Neural cell (in vitro differentiated cells): ENCODE measurements around the gene CHD6. TPM values are rescaled to one million over a fixed set of nuclear protein-coding genes. Genes with fewer than 3 reads are reported as not detected.

Experiments
- H2AFZ ChIP-seq: fragments of 200-600, 300-800 bp; sonication (generic), shearing (Covaris generic); 2 replicates; pipeline ENCODE4 v1.6.0; 2014; ENCODE audit warnings: low read depth, mild to moderate bottlenecking, antibody characterized with exemption, low read length, moderate library complexity
- H3F3A ChIP-seq: fragments of 200-600 bp; shearing (Covaris generic); 2 replicates; pipeline ENCODE4 v1.6.1; 2016; ENCODE audit warnings: mild to moderate bottlenecking, moderate library complexity, mixed read lengths, antibody characterized with exemption, low read length; ENCODE audit not compliant: insufficient read depth, poor library complexity, severe bottlenecking
- H3K27ac ChIP-seq: fragments of 200-600, 300-800 bp; sonication (generic), shearing (Covaris generic); 2 replicates; pipeline ENCODE4 v1.5.1; 2014; ENCODE audit warnings: mild to moderate bottlenecking, low read length, moderate library complexity
- H3K27me3 ChIP-seq: fragments of 300-800, 200-600 bp; sonication (generic), shearing (Covaris generic); 2 replicates; pipeline ENCODE4 v1.6.0; 2014; ENCODE audit warnings: mild to moderate bottlenecking, low read depth, low read length, moderate library complexity; ENCODE audit not compliant: insufficient read depth
- H3K36me3 ChIP-seq: fragments of 300-800, 200-600 bp; sonication (generic), shearing (Covaris generic); 2 replicates; pipeline ENCODE4 v1.5.1; 2014; ENCODE audit warnings: mild to moderate bottlenecking, antibody characterized with exemption, low read length, moderate library complexity; ENCODE audit not compliant: insufficient read depth
- H3K4me2 ChIP-seq: fragments of 300-800, 200-600 bp; sonication (generic), shearing (Covaris generic); 2 replicates; pipeline ENCODE4 v1.6.0; 2014; ENCODE audit warnings: mild to moderate bottlenecking, low read length
- H3K4me3 ChIP-seq: fragments of 300-800, 200-600 bp; sonication (generic), shearing (Covaris generic); 2 replicates; pipeline ENCODE4 v1.5.1; 2014; ENCODE audit warnings: mild to moderate bottlenecking, low read length, moderate library complexity
- H3K79me2 ChIP-seq: fragments of 200-600 bp; shearing (Covaris generic); replicated peaks from 2 replicates; pipeline ENCODE4 v1.6.0; 2014; ENCODE audit warnings: mild to moderate bottlenecking, low read length, moderate library complexity; ENCODE audit not compliant: insufficient read depth
- H3K9ac ChIP-seq: fragments of 300-800, 200-600 bp; sonication (generic), shearing (Covaris generic); 2 replicates; pipeline ENCODE4 v1.6.1; 2016; ENCODE audit warnings: mild to moderate bottlenecking, low read length, mixed read lengths
- H3K9me2 ChIP-seq: fragments of 200-600 bp; shearing (Covaris generic); 2 replicates; pipeline ENCODE4 v1.6.1; 2016; ENCODE audit warnings: mild to moderate bottlenecking, low read length, mixed read lengths; ENCODE audit not compliant: insufficient read depth
- H3K9me3 ChIP-seq: fragments of 200-600, 300-800 bp; sonication (generic), shearing (Covaris generic); 2 replicates; pipeline ENCODE4 v1.6.1; 2016; ENCODE audit warnings: mild to moderate bottlenecking, mixed run types, low read length, moderate library complexity, mixed read lengths
- H4K20me1 ChIP-seq: fragments of 200-600 bp; shearing (Covaris generic); 2 replicates; pipeline ENCODE4 v1.6.1; 2016; ENCODE audit warnings: mild to moderate bottlenecking, mixed run types; ENCODE audit not compliant: insufficient read depth
- EP300 ChIP-seq: fragments of 450-650 bp; conservative IDR thresholded peaks from 2 replicates; pipeline ENCODE4 v1.6.1; 2014; ENCODE audit warnings: antibody characterized with exemption, mild to moderate bottlenecking, moderate library complexity; ENCODE audit not compliant: poor library complexity, severe bottlenecking
- EZH2 ChIP-seq: fragments of 200-600, 300-800 bp; shearing (Covaris generic), sonication (generic); IDR thresholded peaks from 2 replicates; pipeline ENCODE4 v1.6.1; 2014; ENCODE audit warnings: antibody characterized with exemption, low read length, borderline replicate concordance, mild to moderate bottlenecking; ENCODE audit not compliant: insufficient read depth, poor library complexity, severe bottlenecking
- MXI1 ChIP-seq: fragments of 450-650 bp; conservative IDR thresholded peaks from 2 replicates; pipeline ENCODE4 v1.6.1; 2014; ENCODE audit warnings: antibody characterized with exemption, mild to moderate bottlenecking; ENCODE audit not compliant: poor library complexity, severe bottlenecking
- POLR2AphosphoS5 ChIP-seq: IDR thresholded peaks from 2 replicates; pipeline ENCODE4 v1.6.1; 2012
- RAD21 ChIP-seq: fragments of 450-650 bp; conservative IDR thresholded peaks from 2 replicates; pipeline ENCODE4 v1.6.1; 2014; ENCODE audit warnings: antibody characterized with exemption, mild to moderate bottlenecking, moderate library complexity
- SMC3 ChIP-seq: fragments of 450-650 bp; conservative IDR thresholded peaks from 2 replicates; pipeline ENCODE4 v1.6.1; 2014; ENCODE audit warnings: antibody characterized with exemption, mild to moderate bottlenecking, moderate library complexity; ENCODE audit not compliant: poor library complexity
- TAF1 ChIP-seq: IDR thresholded peaks from 2 replicates; pipeline ENCODE4 v1.6.1; 2012; ENCODE audit warnings: low read depth
- polyA plus RNA-seq: library from polyadenylated mRNA; depleted of rRNA; stranded (reverse); fragments of >200 nt; gene quantifications from 2 replicates; pipeline ENCODE4 v1.2.3, GENCODE V29; 2014
- TF ChIP-seq, protein P1 (sequence below): fragments of 450-650 bp; IDR thresholded peaks from 2 replicates; pipeline ENCODE4 v1.5.1; 2014; ENCODE audit warnings: antibody characterized with exemption, mild to moderate bottlenecking, moderate library complexity; ENCODE audit not compliant: poor library complexity, severe bottlenecking
- TF ChIP-seq, protein P2 (sequence below): IDR thresholded peaks from 2 replicates; pipeline ENCODE4 v1.6.1; 2012; ENCODE audit warnings: borderline replicate concordance

Gene CHD6
- polyA plus RNA-seq, 1 donor from 2014 or later, result 22.9 TPM

DNA sequence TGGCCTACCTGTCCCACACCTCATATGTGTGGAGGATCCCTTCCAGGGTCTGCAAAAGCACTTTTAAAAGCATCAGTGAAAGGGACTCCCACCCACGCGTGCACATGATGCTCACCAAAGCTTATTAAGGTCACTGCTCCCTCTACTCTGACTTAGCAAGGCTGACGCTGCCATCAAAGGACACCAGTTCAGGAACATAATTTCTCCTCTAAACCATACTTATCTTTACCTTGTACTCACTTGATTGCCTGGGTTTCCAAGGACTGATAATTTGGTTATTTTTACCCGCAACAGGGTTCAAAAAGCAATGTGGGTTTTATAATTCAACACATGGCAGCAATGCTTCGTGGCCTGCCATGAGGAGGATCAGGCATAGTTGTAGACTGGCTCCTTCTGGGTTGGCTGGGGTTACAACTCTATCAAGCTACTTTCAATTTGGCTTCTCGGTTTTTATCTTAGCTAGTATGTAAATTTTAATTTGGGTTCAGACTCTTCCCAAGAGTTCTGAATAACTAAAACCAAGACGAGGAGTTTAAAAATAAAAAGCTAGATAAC is 199.4 kb downstream of the CHD6 start:
- Histone ChIP-seq H3K9me3 (no peaks in the 10 kb centered on the region), H3K27me3 (no peaks in the 10 kb centered on the region), H4K20me1 (no peaks in the 10 kb centered on the region), H2AFZ (no peak overlapping the region), H3F3A (no peaks in the 10 kb centered on the region), H3K4me2 (no peak overlapping the region), H3K79me2 (no peaks in the 10 kb centered on the region), H3K9ac (no peak overlapping the region), H3K27ac (no peak overlapping the region), H3K4me3 (no peak overlapping the region), H3K9me2 (no peaks in the 10 kb centered on the region), H3K36me3 (peaks cover 27% of the 10 kb centered on the region)
- TF ChIP-seq, protein P1, sequence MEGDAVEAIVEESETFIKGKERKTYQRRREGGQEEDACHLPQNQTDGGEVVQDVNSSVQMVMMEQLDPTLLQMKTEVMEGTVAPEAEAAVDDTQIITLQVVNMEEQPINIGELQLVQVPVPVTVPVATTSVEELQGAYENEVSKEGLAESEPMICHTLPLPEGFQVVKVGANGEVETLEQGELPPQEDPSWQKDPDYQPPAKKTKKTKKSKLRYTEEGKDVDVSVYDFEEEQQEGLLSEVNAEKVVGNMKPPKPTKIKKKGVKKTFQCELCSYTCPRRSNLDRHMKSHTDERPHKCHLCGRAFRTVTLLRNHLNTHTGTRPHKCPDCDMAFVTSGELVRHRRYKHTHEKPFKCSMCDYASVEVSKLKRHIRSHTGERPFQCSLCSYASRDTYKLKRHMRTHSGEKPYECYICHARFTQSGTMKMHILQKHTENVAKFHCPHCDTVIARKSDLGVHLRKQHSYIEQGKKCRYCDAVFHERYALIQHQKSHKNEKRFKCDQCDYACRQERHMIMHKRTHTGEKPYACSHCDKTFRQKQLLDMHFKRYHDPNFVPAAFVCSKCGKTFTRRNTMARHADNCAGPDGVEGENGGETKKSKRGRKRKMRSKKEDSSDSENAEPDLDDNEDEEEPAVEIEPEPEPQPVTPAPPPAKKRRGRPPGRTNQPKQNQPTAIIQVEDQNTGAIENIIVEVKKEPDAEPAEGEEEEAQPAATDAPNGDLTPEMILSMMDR, result no peak
- no peak for TF ChIP-seq POLR2AphosphoS5
- TF ChIP-seq RAD21, result no peak
- TF ChIP-seq EZH2, result no peak
- no peak for TF ChIP-seq SMC3
- TF ChIP-seq, protein P2, sequence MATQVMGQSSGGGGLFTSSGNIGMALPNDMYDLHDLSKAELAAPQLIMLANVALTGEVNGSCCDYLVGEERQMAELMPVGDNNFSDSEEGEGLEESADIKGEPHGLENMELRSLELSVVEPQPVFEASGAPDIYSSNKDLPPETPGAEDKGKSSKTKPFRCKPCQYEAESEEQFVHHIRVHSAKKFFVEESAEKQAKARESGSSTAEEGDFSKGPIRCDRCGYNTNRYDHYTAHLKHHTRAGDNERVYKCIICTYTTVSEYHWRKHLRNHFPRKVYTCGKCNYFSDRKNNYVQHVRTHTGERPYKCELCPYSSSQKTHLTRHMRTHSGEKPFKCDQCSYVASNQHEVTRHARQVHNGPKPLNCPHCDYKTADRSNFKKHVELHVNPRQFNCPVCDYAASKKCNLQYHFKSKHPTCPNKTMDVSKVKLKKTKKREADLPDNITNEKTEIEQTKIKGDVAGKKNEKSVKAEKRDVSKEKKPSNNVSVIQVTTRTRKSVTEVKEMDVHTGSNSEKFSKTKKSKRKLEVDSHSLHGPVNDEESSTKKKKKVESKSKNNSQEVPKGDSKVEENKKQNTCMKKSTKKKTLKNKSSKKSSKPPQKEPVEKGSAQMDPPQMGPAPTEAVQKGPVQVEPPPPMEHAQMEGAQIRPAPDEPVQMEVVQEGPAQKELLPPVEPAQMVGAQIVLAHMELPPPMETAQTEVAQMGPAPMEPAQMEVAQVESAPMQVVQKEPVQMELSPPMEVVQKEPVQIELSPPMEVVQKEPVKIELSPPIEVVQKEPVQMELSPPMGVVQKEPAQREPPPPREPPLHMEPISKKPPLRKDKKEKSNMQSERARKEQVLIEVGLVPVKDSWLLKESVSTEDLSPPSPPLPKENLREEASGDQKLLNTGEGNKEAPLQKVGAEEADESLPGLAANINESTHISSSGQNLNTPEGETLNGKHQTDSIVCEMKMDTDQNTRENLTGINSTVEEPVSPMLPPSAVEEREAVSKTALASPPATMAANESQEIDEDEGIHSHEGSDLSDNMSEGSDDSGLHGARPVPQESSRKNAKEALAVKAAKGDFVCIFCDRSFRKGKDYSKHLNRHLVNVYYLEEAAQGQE, result no peak
- TF ChIP-seq EP300, result no peak

DNA sequence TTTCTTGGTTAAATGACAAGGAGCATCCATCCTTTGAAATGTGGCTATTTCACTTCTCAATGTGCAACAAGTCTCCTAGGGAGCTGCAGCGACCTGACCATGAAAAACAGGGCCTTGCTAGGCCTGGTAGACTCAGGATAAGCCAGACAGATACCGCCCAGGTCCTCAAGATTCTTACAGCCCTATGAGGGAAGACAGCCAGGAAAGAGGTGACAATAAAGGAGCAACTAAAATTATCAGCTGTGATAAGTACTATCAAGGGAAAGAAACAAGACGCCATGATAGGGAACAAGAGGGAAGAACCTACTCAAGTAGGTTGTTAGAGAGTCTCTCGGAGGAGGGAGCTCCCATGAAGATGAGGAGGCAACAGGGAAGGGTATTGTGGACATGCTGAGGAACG is 200.1 kb downstream of the CHD6 start:
- no peaks in the 10 kb centered on the region for H3K27me3 ChIP-seq
- no peaks in the 10 kb centered on the region for H3F3A ChIP-seq
- no peak overlapping the region for H3K4me3 ChIP-seq
- no peaks in the 10 kb centered on the region for H3K9me3 ChIP-seq
- no peak overlapping the region for H3K27ac ChIP-seq
- no peak overlapping the region for H3K9ac ChIP-seq
- no peak overlapping the region for H3K4me2 ChIP-seq
- H3K79me2 ChIP-seq, result no peaks in the 10 kb centered on the region
- H3K36me3 ChIP-seq, result peaks cover 24% of the 10 kb centered on the region
- TF ChIP-seq TAF1 (no peak), POLR2AphosphoS5 (no peak), SMC3 (no peak), RAD21 (no peak), EP300 (no peak), MXI1 (no peak), EZH2 (no peak)
- TF ChIP-seq, protein P1, result no peak
- TF ChIP-seq, protein P2, result no peak
- no peaks in the 10 kb centered on the region for H3K9me2 ChIP-seq
- H2AFZ ChIP-seq, result no peak overlapping the region
- H4K20me1 ChIP-seq, result no peaks in the 10 kb centered on the region
